Measurements from ENCODE around the gene SRGAP2C.
"Not testable (repeated sequence)": the region's sequence is repeated elsewhere in the genome, so short reads cannot be mapped to it uniquely, and the experiment has no call there.

SRGAP2C gene

GRCh38 chr1:121187914-121188313 lies 3.1 kb downstream of the SRGAP2C start:
- not testable (repeated sequence) for DNase-seq

- not testable (repeated sequence) for DNase-seq
Observed at GRCh38 chr1:121192512-121192911, 7.7 kb downstream of the SRGAP2C start.

GRCh38 chr1:121197095-121197882 lies 12.5 kb downstream of the SRGAP2C start:
- DNase-seq, result not testable (repeated sequence)

- not testable (repeated sequence) for DNase-seq
Observed at GRCh38 chr1:121199763-121200162, 15.0 kb downstream of the SRGAP2C start.

DNA sequence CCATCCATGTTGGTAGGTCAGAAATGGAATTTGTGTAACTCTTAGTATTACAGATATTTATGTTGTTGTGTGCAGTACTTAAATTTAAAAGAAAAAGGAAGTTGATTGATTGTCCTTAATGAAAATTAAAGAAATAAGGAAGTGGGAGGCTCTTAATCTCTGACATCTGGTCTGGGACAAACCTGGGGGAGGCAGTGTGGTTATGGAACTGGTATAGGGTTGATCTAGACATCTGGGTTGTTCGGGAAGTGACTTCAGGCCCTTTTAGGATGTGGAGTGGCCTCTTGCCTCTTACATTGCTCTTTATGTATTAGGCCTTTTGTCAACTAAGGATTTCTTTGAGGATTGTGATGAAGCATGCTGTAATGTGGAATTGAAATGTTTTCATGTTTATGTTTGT lies 15.5 kb downstream of the SRGAP2C start:
- DNase-seq, result not testable (repeated sequence)

DNA sequence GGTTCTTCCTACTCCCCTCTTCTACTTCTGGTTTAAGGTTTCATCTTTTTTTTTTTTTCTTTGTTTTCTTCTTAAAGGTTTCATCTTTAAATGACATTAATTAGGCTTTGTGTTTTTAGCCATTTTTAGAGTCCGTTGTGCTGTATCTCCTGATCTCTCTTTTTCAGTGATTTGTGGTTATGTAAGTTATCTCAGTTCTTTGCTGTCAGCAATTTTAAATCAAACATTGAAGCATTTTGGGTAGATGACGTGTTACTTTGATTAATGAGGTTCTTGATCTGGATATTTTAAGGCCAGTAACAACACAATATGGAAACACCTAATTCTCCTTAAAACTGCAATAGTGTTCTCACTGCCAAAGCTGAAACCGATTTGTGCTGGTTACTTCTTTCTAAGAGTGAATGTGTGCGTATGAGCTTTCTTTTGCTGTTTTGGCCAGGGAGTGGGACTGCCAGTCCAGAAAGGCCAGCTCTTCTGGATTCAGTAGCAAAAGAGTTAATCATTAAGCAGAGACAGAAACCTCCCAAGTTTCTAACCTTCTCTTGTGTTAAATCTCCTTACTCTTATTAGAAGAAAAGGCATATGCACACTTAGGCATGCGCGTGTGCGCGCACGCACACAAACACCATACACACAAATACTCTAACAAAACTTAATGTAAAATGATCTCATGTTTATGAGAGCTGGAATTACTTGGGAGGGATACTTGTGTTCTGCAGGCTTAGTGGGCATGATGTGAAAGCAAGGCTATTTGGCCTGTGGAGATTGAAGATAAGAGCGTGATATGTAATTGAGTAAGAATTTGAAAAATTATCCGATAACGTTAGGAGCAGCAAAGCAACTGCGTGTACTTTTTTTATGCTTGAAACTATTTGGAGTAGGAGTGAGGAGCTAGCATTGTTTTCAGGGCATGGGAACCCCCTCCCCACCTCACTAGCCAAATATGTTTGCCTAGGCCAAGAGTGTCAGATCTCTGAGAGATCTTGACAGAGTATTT lies 16.5 kb downstream of the SRGAP2C start:
- DNase-seq, result not testable (repeated sequence)

GRCh38 chr1:121202986-121203385 lies 18.2 kb downstream of the SRGAP2C start:
- DNase-seq, result not testable (repeated sequence)

DNA sequence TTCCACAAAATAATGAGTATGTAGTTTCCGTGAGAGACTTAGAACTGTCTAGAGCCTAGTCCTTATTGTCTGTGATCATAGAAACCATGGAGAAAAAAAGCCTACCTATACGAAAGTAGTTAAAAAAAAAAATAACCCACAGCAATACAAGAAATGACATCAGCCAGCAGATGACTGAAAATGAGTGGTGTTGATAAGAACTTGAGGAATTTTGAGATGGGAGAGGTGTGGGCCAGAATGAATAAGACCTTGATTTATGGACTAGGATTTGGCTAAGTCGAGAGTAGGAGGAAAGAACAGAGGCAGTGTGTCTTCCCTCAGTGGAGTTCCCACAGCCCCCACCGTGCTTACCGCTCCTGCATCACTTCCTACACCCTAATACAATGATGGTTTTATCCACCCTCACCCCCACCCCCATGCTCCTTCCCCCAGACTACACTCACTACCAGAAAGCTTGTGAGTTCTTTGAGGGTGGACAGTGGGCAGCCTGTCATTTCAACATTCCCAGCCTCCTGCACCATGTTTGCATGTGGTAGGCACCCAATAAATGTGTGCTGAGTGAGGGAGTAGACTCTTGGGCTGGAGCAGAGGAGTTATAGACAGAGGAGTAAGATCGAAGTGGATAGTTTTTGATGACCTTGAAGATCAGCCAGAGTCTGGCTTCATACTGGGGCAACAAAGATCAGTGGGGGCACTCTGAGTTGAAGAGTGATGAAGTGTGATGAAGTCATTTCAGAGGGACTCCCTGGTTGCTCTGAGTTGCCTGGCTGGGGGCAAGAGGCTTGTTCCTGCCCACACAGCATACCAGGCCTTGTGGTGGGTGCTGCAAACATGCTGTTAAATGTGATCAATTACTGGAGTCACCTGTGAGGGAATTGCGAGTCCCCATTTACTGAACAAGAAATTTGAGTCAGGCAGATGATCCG lies 21.3 kb downstream of the SRGAP2C start:
- DNase-seq, result not testable (repeated sequence)

DNA sequence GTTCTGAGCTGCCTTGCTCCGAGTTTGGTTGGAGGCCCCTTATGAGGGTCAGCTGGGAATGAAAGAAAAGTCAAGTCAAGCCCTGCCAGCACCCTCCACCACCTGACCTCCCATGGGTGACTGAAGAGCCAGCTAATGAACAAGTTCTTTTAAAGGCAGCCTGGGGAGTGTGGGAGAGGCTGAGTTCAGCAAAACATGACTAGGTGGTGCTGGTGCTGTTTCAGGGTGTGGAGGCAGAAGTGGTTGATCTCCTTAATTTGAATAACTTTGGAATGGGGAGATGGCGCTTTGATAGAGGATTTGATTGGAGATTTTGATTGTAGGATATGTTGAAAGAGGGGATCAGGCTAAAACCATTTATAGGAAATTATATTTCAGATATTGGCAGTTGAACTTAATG lies 22.6 kb downstream of the SRGAP2C start:
- DNase-seq, result not testable (repeated sequence)

DNA sequence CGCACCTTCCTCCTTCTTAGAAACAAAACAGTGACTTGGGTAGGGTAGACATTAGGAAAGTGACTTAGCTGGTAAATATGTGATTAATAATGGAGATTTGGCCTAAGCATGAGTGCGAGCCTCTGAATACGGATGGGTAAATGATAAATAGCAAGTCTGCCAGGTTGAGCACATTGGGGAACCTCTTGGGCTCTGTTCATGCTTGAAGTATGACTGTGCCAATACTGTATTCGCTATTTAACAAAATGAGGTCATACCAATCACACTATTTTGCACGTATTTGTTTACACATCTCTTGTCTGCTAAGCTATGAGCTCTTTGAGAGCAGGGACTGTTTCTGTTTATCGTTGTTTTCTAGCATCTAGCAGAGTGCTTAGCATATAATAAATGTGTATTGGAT lies 23.6 kb downstream of the SRGAP2C start:
- DNase-seq, result not testable (repeated sequence)

DNA sequence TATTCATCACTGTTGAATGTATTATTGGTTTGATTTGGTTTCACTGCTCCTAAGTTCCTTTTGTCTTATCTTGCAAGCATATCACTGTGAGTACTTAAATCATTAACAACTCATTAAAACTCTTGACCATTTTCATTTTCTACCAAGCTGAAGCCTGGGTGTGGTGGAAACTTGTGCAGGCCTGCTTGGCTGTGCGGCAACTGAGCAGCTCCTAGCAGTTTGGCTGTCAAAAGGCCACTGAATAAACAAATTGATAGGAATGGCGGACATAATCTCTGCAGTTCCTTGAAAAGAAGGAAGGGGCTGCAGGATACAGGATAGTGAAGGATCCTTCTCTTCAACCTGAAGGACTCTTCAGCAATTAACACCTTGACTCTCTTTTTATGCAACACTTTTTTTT lies 26.0 kb downstream of the SRGAP2C start:
- DNase-seq, result not testable (repeated sequence)

- not testable (repeated sequence) for DNase-seq
Observed at GRCh38 chr1:121213491-121213890, 28.7 kb downstream of the SRGAP2C start.

DNA sequence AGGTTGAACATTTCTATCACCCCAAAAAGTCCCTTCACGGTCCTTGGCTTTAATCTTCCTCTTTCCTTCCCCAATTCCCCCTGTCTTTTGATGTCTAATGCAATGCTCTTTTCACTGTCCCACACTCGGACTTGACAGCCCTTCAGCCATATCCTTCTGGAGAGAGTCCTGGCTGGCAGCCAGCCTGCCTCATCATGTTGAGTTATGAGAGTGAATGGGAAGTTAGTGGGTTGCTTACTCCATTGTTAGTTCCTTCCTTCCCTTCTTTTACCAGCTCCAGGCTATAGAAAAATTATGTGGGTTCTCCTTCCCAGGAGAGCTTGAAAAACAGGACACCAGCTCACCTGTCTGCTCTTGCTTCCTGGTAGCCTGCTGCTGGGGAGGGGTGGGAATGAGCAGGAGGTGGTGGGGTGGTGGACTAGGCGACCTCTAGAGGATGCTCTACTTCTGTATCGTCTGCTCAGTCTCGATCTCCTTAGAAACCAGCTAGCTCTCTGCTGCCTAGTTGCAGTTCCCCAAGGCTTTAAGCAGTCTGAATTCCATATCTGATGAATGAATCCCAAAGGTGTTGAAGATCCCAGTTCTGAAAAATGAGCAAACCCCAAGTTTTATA lies 29.9 kb downstream of the SRGAP2C start:
- DNase-seq, result not testable (repeated sequence)

DNA sequence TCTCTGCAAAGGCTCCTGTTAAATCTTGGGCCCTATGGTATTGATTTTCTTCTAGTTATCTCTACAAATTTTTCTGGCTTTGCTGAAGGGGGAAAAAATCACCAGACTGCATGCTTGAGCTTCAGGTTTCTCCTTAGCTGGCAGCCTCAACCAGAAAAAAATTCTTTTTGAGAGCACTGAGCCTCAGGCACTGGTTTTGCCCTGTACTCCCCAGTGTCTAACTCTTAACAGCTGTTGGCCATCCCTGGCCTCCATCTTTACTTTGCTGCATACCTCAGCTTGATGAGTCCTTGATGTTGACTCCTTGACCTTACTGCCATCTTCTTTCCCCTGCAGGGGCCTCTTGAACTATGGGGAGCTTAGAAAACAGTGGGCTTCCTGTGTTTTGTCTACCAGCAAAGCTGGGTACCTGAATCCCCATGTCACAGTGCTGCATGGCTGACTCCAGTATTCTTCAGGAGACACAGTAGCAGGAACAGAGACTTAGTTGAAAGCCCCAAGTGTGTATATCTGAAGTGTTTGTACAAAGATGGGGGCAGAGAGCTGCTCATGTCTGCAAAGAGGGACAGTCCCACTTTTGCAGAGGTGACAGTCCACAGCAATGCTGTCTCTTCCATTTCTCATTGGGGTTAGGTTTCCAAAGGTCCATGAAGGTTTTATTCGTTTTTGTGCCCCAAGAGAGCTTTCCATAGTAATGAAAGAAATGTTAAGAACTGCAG lies 31.1 kb downstream of the SRGAP2C start:
- not testable (repeated sequence) for DNase-seq

- DNase-seq, result not testable (repeated sequence)
Observed at GRCh38 chr1:121216676-121217075, 31.9 kb downstream of the SRGAP2C start.

DNA sequence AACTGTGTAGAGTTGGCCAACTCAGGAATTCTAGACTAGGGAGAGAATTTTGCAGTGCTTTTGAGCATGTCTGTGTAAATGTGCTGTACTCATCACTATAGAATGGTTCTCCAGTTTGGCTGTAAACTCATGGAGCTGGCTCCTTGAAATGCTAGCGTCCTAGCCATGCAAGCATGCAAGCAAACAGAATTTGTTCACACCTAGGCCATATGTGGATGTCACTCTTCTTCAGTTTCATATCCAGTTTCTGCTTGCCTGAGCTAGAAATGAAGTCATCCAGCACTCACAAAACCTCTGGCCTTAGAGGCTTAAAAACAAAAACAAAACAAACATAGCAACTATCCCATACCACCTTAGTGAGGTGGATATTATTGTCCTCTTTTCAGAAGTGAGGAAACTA lies 37.0 kb downstream of the SRGAP2C start:
- DNase-seq, result not testable (repeated sequence)

DNA sequence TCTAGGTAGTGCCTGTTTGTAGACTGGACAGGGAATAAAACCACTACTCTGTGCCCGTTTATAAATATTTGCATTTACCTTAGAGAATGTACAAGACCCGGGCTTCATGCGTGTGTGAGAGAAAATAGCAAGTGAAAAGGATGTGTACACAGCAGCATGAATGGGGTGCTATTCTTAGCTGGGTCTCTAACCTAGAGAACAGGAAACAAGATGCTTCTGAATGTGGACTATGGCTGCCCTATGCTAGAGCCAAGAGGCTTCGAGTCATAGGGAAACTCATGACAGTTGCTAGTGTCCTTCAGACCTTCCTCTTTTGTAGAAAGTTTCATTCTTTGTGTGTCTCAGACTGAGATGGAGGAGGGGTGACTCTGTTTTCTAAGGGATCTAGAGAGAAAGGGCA lies 39.9 kb downstream of the SRGAP2C start:
- DNase-seq, result not testable (repeated sequence)

- DNase-seq, result not testable (repeated sequence)
Observed at GRCh38 chr1:121226295-121226904, 41.6 kb downstream of the SRGAP2C start.

- DNase-seq, result not testable (repeated sequence)
Observed at GRCh38 chr1:121226925-121227324, 42.1 kb downstream of the SRGAP2C start.

DNA sequence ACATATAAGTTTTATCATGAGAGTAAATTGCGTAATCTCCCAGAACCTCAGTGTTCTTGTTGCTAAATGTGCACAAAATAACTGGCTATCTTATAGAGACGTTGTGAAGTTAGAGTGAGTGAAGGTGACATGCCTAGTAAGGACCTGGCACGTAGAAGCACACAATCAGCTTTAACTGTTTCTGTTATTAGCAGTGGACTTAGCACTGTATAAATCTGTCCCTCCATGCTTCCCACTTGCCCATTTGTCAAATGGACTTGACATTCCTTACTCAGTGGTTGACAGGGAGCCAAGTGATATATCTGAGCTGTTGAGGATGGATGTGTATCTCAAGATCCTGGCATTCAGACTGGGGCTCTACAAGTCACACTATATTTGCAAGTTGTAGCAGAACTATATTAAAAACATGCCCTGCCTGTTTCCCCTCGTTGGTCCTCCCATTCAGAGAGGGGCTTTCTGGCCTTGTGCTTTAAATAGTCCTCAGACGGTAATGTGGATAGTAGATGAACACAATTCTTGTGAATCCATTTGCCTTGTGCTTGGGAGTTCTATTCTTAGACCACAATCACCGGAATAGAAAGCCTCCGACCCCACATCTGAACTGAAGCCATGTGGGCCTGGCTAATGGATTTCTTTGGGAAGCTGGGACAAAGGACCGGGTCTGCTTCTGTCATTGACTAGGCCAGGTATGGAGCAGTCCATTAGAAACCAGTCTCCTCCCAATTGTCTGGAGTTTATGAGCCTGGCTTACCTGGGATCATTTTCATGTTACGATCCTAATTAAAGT lies 43.0 kb downstream of the SRGAP2C start:
- DNase-seq, result not testable (repeated sequence)
